LoVo (cell line): ENCODE results near the gene USP3.
"Not testable (repeated sequence)": the region's sequence is repeated elsewhere in the genome, so short reads cannot be mapped to it uniquely, and the experiment has no call there.

Experiments used
- DNase-seq: peaks from one replicate; pipeline ENCODE4 v3.0.0-alpha.2; 2016; ENCODE audit warnings: low spot score

USP3 gene

DNA sequence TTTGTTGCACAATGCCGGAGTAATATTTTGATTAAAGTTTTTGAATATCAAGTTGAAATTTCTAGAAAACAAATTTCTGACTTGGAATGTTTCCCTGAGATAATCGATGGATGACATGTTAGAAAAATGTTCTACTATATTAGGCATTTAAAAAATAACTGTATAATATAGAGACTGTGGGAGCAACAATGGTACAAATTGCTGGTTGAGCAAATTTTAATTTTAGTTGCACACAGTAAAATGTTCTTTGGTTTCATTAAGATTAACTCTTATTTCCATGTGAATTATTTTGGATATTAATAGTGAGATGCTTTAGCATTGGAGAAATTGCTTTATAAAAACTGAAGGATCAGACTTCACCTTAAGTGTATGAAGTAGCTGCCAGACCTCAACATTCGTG is 9.3 kb downstream of the USP3 start:
- no peak for DNase-seq

DNA sequence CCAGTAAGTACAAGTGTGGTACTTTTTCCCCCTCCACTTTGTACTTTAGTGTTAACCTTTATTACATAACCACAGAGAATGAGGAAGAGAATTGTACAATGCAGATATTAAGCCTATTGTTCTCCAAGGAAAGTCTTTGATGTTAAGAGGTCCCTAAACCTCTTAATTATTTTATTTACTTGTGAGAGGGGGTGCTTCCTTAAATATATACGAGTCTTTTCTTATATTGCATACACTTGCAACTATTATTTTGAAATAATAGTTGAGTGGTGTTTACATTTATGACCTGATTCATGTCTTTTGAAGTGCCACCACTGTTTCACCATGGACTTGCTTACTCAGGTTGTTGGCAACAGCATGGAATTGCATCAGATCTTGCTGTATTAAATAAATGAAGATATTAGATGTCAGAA is 10.1 kb downstream of the USP3 start:
- peak; percentile 79 for DNase-seq

DNA sequence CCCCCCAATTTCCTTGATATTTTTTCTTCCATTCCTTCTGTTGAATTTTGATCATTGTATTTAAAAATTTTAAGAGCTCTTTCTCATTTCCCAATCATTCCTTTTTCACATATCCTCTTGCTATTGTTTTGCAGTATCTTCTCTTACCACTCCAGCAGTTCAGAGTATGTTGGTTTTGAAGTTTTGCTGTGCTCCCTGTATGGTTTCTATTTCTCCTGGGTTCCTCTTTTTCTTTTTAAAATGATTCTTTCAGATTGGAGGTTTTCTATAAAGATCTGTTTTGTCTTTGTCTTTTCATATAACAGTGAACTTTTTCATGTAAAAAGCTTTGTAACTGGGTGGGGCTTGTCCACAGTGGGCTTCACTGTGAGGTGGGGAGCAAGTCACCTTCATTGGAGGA is 12.8 kb downstream of the USP3 start:
- DNase-seq, result no peak

DNA sequence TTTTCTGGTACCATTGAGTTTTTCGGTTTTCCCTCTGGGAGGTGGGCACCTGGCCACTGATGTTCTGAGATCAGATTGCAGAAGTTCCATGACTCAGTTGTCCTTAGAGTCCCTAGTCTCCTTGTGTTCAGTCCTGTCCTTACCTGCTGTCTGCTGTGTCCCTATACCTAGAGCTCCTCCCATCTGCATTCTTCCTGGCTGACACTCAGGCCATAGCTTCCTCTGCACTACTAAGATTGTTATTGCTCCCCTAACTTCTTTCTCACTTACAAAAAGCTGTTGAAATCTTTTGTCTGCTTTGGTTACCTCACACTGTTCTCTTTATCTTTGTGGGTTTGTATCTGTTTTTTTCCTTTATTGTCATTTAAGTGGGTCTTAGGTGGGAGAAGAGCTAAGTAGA is 13.2 kb downstream of the USP3 start:
- peak; percentile 55 for DNase-seq

DNA sequence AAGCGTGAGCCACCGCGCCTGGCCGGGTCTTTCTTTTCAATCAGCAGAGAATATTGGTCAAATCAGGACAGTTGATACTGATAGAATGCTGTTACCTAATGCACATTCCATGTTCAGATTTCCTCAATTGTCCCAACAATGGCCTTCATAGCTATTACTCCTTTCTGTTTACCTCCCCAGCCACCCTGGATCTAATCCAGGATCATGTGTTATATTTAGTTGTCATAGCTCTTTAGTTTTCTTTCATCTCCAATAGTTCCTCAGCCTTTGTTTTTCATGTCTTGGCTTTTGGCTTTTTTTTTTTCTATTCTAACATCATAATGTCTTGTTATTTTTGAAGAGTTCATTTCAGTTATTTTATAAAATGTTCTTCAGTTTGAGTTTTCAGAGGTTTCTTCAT is 14.6 kb downstream of the USP3 start:
- DNase-seq, result no peak

DNA sequence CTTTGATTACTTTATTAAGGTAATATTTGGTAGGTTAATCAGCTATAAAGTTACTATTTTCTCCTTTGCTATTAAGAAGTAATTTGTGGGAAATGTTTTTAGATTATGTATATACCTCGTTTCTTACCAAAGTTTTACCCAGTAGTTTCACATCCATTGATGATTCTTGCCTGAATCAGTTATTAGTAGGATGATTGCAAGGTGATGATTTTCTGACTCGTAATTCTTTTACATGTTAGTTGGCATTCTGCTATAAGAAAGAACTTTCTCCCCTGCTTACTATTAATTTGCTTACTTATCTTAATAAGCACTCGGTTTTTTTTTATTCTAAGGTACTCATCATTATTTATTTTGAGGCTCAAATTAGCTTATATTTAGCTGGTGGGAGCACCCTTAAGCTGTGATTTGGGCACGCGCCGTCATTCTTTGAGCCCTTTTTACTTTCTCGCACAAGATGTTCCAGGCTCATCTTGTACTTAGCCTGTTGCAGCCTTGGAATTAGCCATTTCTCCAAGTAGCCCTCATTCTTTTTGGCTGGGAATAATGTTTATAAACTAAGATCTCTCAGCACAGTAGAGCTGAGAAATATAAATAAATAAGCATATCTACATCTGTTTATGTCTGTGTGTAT is 15.3 kb downstream of the USP3 start:
- no peak for DNase-seq

DNA sequence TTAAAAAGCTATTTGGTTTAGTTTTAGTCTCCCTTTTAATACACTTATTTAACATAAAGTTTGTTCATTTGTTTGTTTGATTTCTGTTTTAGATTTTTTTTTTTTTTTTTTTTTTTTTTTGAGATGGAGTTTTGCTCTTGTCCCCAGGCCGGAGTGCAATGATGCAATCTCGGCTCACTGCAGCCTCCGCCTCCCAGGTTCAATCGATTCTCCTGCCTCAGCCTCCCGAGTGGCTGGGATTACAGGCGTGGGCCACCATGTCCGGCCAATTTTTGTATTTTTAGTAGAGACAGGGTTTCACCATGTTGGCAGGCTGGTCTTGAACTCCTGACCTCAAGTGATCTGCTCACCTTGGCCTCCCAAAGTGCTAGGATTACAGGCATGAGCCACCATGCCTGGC is 16.1 kb downstream of the USP3 start:
- DNase-seq, result not testable (repeated sequence)

DNA sequence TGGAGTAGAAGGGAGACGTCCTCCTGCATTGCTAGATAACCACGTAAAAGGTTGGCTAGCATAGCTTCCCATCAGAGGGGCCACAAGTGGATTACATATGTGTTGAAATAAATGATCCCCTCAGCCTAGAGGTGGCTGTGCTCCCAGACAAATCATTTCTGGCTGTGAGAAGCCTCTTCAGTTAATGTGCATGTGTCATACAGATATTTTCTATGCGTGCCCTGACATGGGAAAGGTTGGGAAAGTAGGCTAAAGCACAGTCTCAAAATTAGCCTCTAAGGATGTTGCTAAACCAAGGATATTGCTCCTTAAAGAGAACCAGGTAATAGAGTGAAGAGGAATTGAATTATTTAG is 17.8 kb downstream of the USP3 start:
- DNase-seq, result no peak

DNA sequence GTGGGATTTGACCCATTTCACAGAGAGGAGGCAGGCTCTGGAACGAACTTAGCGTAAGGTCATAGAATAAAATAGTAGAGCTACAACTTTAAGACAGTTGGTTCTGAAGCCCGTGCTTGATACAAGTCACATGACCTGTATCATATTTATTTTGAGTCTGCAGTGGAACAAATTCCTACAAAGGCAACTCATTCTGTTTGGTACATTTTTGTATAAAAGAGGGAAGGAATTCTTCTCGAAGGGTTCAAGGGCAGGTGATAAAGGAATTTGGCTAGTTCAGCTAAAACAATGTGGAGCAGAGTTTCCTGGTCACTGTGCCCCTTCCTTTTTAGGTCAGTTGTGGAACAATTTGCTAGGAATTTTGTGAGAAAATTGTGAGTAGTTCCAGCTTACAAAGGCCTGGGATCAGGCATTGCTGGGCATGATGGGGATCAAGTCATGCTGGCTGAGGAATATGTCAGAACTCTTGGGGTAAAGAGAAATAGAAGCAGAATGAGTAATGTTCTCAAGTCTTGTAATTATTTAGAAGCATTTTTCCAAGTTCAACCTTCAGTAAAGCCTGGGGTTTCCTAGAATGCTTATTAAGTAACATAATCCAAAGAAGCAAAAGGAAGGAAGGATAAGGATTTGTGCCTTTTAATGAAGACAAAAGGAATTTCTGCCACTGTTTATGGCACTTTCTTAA is 19.1 kb downstream of the USP3 start:
- DNase-seq, result no peak

DNA sequence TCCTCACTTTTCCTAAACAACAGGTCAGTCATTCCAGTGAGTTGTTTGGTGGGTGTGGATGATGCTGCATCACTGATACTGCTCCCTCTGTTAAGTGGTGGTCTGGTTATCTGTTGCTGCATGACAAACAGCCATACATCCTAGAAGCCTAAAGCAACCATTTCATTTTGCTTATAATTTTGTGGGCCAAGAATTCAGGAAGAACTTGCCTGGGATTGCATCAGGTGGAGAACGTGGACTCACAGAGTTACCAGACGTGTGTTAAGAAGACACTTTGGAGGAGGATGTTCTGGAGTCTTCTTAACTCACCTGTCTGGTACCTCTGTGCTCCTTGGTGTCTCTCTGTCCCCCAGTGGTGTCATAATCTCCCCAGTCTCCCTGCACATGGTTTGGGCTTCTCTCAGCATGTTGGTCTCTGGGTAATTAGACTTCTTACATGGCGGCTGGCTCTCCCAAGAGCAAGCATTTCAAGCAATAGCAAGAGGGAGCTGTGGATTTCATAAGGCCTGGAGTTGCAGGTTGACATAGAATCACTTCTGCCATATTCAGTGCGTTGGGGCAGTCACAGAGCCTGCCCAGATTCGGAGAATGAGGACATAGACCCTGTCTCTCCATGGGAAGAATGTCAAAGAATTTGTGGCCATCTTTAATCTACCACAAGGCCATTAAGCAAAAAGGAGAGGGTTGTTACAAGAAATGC is 20.1 kb downstream of the USP3 start:
- no peak for DNase-seq

DNA sequence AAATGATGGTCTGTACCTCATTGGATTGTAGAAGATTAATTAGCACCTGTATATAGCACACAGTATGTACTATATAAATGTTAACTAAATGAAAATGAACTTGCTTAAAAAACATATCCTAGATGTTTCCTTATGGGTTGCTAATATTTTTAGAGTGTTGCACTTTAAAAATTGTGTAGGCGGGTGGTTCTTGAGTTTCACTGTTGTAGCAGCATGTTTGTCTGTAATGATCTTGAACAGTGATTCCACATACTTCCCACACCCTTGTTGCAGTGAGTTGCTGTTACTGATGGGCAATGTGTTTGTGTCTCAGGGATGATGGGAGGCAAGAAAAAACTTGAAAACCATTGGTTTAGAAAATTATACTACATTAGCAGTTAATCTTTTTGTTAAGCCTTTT is 22.0 kb downstream of the USP3 start:
- DNase-seq, result no peak

DNA sequence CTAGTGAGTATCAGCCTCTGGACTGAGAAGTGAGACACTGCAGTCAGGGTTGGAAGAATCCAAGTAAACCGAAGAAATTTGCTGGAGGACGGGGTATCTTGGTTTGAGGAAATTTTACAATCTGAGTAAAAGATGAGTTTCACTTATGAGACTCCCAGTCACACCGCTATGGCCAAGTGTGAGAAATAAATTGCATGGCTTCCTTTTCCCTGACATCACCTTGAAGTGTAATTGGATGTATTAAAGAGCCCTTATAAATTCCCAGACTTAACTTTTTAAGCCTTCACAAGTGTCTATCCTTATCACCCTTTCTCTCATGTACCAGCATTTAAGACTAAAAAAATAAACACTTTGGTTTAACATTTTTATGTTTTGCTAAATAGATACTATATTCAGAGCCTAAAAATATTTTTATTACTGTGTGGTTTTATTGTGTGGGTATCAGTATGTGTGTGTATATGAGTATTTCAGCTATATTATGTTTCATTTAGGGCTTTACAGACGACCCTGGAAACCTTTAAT is 23.8 kb downstream of the USP3 start:
- no peak for DNase-seq

DNA sequence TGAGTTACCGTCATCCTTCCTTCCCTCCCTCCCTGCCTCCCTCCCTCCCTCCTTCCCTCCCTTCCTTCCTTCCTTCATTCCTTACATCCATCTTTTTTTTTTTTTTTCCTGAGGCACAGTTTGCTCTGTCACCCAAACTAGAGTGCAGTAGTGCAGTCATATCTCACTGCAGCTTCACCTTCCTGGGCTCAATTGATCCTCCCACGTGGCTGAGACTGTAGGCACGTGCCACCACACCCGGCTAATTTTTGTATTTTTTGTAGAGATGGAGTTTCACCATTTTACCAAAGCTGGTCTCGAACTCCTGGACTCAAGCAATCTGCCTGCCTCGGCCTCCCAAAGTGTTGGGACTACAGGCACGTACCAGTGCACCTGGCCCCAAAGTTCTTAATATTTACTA is 25.8 kb downstream of the USP3 start:
- DNase-seq, result no peak

DNA sequence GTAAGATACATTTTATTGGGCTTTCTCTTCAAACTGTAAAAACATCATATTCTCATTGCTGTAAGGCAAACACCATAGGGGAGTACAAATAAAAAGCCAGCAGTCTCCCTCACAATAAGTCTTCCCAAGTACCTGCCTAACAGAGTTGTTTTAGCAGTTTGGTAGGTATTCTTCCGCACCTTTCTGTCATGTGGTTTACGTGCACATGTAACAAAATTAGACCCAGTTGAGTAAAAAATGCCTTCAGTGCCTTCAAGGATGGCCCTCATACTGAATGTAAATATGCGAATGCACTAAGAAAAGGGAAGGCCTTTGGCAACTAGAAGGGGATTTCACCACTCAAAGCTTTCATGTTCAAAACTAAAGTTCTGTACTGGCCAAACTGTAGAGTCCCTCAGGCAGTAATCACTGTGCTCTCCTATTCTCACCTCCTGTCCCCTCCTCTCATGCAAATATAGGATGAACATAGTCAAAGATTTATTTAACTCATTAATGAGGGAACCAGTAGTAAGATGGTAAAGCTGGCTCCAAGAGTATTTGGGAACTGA is 26.4 kb downstream of the USP3 start:
- DNase-seq, result no peak

DNA sequence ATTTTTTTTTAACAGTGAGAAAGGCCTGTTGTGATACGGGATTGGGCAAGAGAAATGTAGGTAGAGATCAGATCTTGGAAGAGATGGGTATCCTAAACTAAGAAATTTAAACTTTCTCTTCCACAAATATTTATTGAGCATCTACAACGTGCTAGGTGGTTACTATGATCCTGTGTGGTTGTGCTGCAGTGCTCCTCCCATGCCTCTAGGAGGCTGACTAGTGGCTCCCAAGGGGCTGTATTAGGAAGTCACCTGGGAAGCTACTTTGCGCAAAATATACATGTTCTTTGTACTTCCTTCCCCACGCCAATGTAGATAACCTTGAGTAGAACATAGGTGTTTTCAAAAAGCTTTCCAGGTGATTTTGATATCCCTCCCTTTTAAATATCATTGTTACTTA is 27.2 kb downstream of the USP3 start:
- DNase-seq, result no peak

DNA sequence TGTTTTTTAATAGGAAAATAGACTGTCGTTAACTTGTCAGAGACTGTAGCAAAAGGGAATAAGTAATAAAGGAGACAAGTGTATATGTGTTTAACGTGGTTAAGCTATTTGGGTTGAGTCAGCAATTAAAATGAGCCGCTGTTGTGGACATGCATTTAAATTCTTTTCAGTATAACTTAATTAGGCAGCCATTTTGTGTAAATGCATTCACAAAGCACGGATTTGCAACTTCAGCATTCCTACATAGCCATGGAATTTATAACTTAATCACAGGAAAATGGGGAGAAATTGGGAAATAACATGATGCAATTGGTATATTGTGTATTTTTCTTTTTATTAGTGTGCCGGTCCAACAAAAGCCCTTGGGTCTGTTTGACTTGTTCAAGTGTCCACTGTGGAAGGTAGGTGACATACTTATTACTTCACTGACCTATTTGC is 27.9 kb downstream of the USP3 start:
- no peak for DNase-seq

DNA sequence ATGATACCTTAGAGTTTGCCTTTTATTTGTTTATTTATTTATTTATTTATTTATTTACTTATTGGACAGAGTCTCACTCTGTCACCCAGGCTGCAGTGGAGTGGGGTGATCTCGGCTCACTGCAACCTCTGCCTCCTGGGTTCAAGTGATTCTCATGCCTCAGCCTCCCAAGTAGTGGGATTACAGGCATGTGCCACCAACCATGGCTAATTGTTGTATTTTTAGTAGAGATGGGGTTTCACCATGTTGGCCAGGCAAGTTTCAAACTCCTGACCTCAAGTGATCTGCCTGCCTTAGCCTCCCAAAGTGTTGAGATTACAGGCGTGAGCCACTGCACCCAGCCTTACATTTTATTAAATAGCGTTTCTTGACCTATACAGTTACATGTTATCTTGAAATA is 30.5 kb downstream of the USP3 start:
- DNase-seq, result not testable (repeated sequence)

DNA sequence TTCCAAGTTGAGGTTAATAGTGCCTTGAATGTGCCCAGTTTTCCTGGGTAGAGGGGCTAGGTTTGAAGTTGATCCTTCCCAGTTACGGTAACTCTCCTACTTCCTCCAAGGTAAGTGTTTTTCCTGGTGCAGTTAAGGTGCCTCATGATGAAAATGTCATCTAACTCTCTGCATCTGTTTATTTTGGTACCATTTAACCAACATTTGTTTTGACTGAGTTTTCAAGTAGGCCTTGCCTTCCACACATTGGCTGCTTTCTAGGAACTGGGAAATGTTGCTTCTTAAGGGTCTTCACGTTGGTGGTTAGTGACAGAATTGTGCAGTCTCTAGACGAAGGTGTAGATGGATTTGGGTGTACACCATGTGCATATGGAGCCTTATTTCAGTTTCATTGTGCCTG is 31.3 kb downstream of the USP3 start:
- no peak for DNase-seq

DNA sequence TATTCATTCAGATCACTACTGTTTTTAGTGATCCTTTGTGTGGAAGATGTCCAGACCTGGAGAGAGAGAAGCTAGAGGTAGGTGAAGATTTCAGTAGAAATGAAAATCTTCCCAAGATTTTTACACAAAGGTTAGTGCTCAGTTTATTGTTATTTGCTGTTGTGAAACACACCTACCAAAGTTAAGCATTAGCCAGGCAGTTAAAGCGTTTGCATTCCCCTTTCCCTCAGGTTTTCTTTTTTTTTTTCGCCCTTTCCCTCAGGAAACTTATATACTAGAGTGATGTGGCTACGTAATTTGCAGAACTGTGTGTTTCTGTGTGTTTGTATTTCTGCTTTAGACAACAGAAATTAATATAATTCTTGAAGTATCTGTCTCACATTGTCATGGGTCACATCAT is 34.5 kb downstream of the USP3 start:
- DNase-seq, result no peak

DNA sequence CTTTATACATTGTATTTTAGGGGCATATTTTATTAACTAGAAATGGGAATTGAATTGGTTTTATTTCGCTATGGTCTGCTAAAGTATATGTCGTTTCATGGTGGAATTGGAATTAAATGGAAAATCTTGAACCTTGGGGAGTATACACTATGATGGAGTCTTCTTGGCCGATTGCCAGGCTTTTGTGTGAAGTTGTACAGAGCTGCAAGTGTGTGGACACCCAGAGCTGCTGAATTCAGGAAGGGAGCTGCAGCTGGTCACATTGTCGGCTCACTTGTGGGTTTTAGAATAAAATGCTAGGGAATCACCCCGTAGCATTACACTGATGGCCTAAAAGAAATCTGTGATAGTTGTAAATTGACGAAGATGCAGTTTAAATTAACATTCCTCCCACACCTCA is 35.1 kb downstream of the USP3 start:
- no peak for DNase-seq

DNA sequence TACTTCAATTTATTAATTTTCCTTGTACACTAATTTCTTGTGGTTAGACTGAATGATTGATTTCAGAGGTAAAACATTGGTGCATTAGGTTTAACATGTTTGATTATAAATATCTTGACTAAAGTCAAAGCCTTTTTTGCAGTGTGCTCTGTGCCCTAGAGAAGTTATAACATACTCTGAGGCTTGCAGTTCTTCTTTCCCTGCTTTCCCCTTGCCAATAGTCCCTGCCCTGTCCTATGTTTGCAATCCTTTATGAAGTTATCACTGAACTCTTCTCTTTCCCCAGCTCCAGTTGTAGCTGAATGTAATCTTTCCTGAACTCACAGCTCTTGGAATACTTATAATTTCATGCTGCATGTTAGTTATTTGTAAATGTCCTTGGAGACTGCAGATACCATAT is 35.6 kb downstream of the USP3 start:
- no peak for DNase-seq

DNA sequence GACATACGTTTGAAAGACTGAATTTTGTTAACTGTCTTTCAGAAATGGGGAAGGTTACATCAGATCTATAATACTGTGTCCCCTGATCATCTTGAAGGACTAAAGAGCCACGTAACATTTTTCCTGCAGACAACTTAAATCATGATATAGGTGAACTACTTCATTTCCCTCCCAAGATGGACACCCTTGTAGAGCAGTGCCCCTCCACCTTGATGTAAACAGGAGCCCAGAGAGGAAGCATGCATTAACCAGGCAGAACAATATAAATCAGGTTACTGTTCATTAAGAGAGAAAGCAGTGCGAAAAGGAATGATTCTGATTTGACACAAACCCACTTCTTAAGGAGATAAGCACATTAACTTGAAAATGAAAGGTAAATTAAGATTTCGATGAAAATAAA is 36.1 kb downstream of the USP3 start:
- DNase-seq, result no peak
